SU-DHL-6 (cell line): ENCODE results near the gene LRBA.

Experiments used
- EZH2phosphoT487 ChIP-seq: fragments of 200-600 bp; sonication (generic), shearing (Covaris generic); conservative IDR thresholded peaks from 2 replicates; pipeline ENCODE4 v1.6.1; 2018; ENCODE audit warnings: mild to moderate bottlenecking, antibody characterized with exemption, low read length, moderate library complexity, mixed read lengths
- TF ChIP-seq, protein P1 (sequence below): fragments of 200-600 bp; sonication (generic); IDR thresholded peaks from one replicate; pipeline ENCODE4 v1.5.1; 2017; ENCODE audit warnings: antibody characterized with exemption, mild to moderate bottlenecking, low read length, moderate library complexity; ENCODE audit not compliant: insufficient read depth, poor library complexity, severe bottlenecking

DNA sequence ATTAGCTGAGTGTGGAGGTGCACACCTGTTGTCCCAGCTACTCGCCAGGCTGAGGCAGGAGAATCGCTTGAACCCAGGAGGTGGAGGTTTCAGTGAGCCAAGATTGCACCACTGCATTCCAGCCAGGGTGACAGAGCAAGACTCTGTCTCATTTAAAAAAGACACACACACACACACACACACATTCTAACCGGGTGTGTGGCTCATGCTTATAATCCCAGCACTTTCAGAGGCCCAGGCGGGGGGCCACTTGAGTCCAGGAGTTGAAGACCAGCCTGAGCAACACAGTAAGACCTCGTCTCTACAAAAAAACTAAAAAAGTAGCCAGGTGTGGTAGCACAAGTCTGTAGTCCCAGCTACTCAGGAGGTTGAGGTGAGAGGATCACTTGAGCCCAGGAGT lies 152.3 kb downstream of the LRBA start:
- TF ChIP-seq, protein P1, sequence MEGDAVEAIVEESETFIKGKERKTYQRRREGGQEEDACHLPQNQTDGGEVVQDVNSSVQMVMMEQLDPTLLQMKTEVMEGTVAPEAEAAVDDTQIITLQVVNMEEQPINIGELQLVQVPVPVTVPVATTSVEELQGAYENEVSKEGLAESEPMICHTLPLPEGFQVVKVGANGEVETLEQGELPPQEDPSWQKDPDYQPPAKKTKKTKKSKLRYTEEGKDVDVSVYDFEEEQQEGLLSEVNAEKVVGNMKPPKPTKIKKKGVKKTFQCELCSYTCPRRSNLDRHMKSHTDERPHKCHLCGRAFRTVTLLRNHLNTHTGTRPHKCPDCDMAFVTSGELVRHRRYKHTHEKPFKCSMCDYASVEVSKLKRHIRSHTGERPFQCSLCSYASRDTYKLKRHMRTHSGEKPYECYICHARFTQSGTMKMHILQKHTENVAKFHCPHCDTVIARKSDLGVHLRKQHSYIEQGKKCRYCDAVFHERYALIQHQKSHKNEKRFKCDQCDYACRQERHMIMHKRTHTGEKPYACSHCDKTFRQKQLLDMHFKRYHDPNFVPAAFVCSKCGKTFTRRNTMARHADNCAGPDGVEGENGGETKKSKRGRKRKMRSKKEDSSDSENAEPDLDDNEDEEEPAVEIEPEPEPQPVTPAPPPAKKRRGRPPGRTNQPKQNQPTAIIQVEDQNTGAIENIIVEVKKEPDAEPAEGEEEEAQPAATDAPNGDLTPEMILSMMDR = no peak
- TF ChIP-seq EZH2phosphoT487 = no peak
